ENCODE results near the gene KCNAB1. TPM values are rescaled to one million over a fixed set of nuclear protein-coding genes. Genes with fewer than 3 reads are reported as not detected.

KCNAB1 gene
- total and polyA plus RNA-seq, 2 of the 8 experiments (the other 6 are each of a cell fraction or from before 2014, with no cell fraction given) = 0.51 to 2.3 TPM

- H2BK20ac ChIP-seq (ENCODE audit: low read length) = no peak overlapping the region
- no peak overlapping the region for H4K91ac ChIP-seq (replicated peaks; ENCODE audit: insufficient read length, low read length)
- POLR2A ChIA-PET (ENCODE audit: partially characterized antibody) = no interaction called here
- no peak overlapping the region for H3K4me2 ChIP-seq (ENCODE audit: insufficient read depth in 1 of 2, low read depth in 2 of 2, low read length in 2 of 2)
- no peak overlapping the region for H2BK120ac ChIP-seq (replicated peaks; ENCODE audit: low read depth, low read length)
- no peak overlapping the region for H4K5ac ChIP-seq (ENCODE audit: insufficient read length, low read depth, low read length)
- H3K27me3 ChIP-seq (replicated peaks in 1 of 4; ENCODE audit: control insufficient read depth in 3 of 4, extremely low read depth in 1 of 4, insufficient read depth in 3 of 4, low read length in 3 of 4) = no peaks in the 10 kb centered on the region
- H3K4ac ChIP-seq (replicated peaks; ENCODE audit: insufficient read length, low read depth, low read length) = no peak overlapping the region
- CTCF ChIA-PET (ENCODE audit: partially characterized antibody) = no interaction called here
- H3K18ac ChIP-seq (ENCODE audit: extremely low read depth, low read length) = no peak overlapping the region
- no peak overlapping the region for H3K4me3 ChIP-seq (ENCODE audit: extremely low read depth in 1 of 4, insufficient read depth in 2 of 4, low read depth in 3 of 4, low read length in 4 of 4)
- no peaks in the 10 kb centered on the region for H3K79me1 ChIP-seq (ENCODE audit: low read depth, low read length)
- no peaks in the 10 kb centered on the region for H3K23me2 ChIP-seq (ENCODE audit: low read depth, low read length)
- H3K9ac ChIP-seq (replicated peaks in 1 of 4; ENCODE audit: extremely low read depth in 1 of 4, low read depth in 3 of 4, low read length in 3 of 4) = no peak overlapping the region
- H4K8ac ChIP-seq (ENCODE audit: extremely low read depth, insufficient read depth, low read length) = no peak overlapping the region
- no peak overlapping the region for H2BK15ac ChIP-seq (ENCODE audit: low read length)
- no peak overlapping the region for H2AK5ac ChIP-seq (ENCODE audit: low read depth, low read length)
- H3K79me2 ChIP-seq (ENCODE audit: control insufficient read depth in 1 of 2, insufficient read depth in 2 of 2, low read length in 2 of 2) = no peaks in the 10 kb centered on the region
- no peak overlapping the region for H2AFZ ChIP-seq (ENCODE audit: low read length)
- no peak overlapping the region for H3K23ac ChIP-seq (ENCODE audit: insufficient read length)
- H3K56ac ChIP-seq (replicated peaks; ENCODE audit: insufficient read length, low read depth, low read length) = no peak overlapping the region
- H3K27ac ChIP-seq (ENCODE audit: low read depth, low read length) = no peak overlapping the region
- no peak overlapping the region for H2BK12ac ChIP-seq (ENCODE audit: low read depth, low read length)
- FAIRE-seq = no peak
- H3K9me3 ChIP-seq (ENCODE audit: insufficient read depth in 2 of 2, low read depth in 1 of 2, low read length in 1 of 2) = no peaks in the 10 kb centered on the region
- no peak overlapping the region for H3K14ac ChIP-seq (ENCODE audit: insufficient read length)
- H4K20me1 ChIP-seq (replicated peaks in 1 of 2; ENCODE audit: control insufficient read depth in 1 of 2, insufficient read depth in 2 of 2, low read length in 2 of 2) = peaks cover 0 to 1% of the 10 kb centered on the region in 2 experiments
- H2BK5ac ChIP-seq (ENCODE audit: low read depth, low read length) = no peak overlapping the region
- WGBS, 2 experiments (ENCODE audit: extremely low coverage in 1 of 2, insufficient coverage in 1 of 2, insufficient read length in 1 of 2, insufficient replicate concordance in 2 of 2, low coverage in 1 of 2, low lambda C conversion rate in 2 of 2, missing lambda C conversion rate in 1 of 2) = 88% methylated on average over 2 of the region's 2 CpGs; no CpG with 5 or more reads in 1 of the 2 experiments
- no peaks in the 10 kb centered on the region for H3K4me1 ChIP-seq (replicated peaks in 1 of 4; ENCODE audit: control insufficient read depth in 3 of 4, insufficient read depth in 4 of 4, low read length in 3 of 4)
- no peaks in the 10 kb centered on the region for H3K36me3 ChIP-seq (ENCODE audit: control insufficient read depth in 2 of 4, insufficient read depth in 4 of 4, low read length in 3 of 4)
- DNase-seq (ENCODE audit: low read depth in 1 of 2, low spot score in 2 of 2) = no peak
- TF ChIP-seq GTF2F1 (IDR thresholded peaks at IDR 0.05; ENCODE audit: borderline replicate concordance, low read depth, low read length) (no peak), SP4 (IDR thresholded peaks at IDR 0.05; ENCODE audit: low read length) (no peak), SUZ12 (IDR thresholded peaks at IDR 0.05; ENCODE audit: low read length) (no peak), SIN3A (conservative IDR thresholded peaks at IDR 0.05 in 1 of 2, IDR thresholded peaks at IDR 0.05 in 1 of 2; ENCODE audit: low read depth in 1 of 2, low read length in 2 of 2) (no peak)
These were observed 91.2 kb downstream of the KCNAB1 start for GRCh38 chr3:156211583-156211982.

All from H1 (cell line).